Kidney epithelial cell (primary cell): Measurements from ENCODE around the gene SPACA4. TPM values are rescaled to one million over a fixed set of nuclear protein-coding genes. Genes with fewer than 3 reads are reported as not detected.

Experiments
- DNase-seq: peaks from one replicate; pipeline ENCODE4 v3.0.0-alpha.2; 2010; ENCODE audit warnings: low read depth
- H3K27me3 ChIP-seq: 2 replicates; pipeline ENCODE4 v1.6.0; 2011; ENCODE audit warnings: low read length; ENCODE audit not compliant: control insufficient read depth, insufficient read depth
- H3K36me3 ChIP-seq: 2 replicates; pipeline ENCODE4 v1.5.1; 2011; ENCODE audit warnings: low read length; ENCODE audit not compliant: control insufficient read depth, insufficient read depth
- H3K4me3 ChIP-seq: 2 replicates; pipeline ENCODE4 v1.5.1; 2011; ENCODE audit warnings: low read depth, mild to moderate bottlenecking, control low read depth, low read length
- CTCF ChIP-seq: IDR thresholded peaks from 2 replicates; pipeline ENCODE4 v1.5.1; 2011; ENCODE audit warnings: mild to moderate bottlenecking, moderate library complexity, low read length, control low read depth, inconsistent platforms; ENCODE audit not compliant: insufficient read depth, poor library complexity, severe bottlenecking
- total RNA-seq: library from RNA; depleted of rRNA; stranded (reverse); fragments of >200 nt; gene quantifications from 2 replicates; pipeline ENCODE4 v1.2.3, GENCODE V29; 2015

SPACA4 gene
- total RNA-seq, 1 donor from 2014 or later = not detected

GRCh38 chr19:48591021-48591420 is 15.5 kb upstream of the SPACA4 start:
- H3K27me3 ChIP-seq = no peaks in the 10 kb centered on the region
- TF ChIP-seq CTCF = no peak
- no peak for DNase-seq
- no peaks in the 10 kb centered on the region for H3K36me3 ChIP-seq
- H3K4me3 ChIP-seq = no peak overlapping the region

- no peak for TF ChIP-seq CTCF
- Histone ChIP-seq H3K36me3 (no peaks in the 10 kb centered on the region), H3K4me3 (no peak overlapping the region), H3K27me3 (peaks cover 11% of the 10 kb centered on the region)
- no peak for DNase-seq
Measured at GRCh38 chr19:48595171-48595570, 11.4 kb upstream of the SPACA4 start.

- no peak for TF ChIP-seq CTCF
- Histone ChIP-seq H3K36me3 (no peaks in the 10 kb centered on the region), H3K27me3 (peaks cover 11% of the 10 kb centered on the region), H3K4me3 (no peak overlapping the region)
- DNase-seq = no peak
Measured at GRCh38 chr19:48595833-48596232, 10.7 kb upstream of the SPACA4 start.

- TF ChIP-seq CTCF = no peak
- no peak for DNase-seq
- Histone ChIP-seq H3K4me3 (no peak overlapping the region), H3K36me3 (no peaks in the 10 kb centered on the region), H3K27me3 (peaks cover 11% of the 10 kb centered on the region)
Measured at GRCh38 chr19:48596237-48596636, 10.3 kb upstream of the SPACA4 start.

- Histone ChIP-seq H3K27me3 (peaks cover 11% of the 10 kb centered on the region), H3K36me3 (no peaks in the 10 kb centered on the region), H3K4me3 (no peak overlapping the region)
- TF ChIP-seq CTCF = no peak
- DNase-seq = no peak
Measured at GRCh38 chr19:48596679-48597465, 9.7 kb upstream of the SPACA4 start.
